Caco-2 (cell line): ENCODE measurements around the gene PGAP1. TPM values are rescaled to one million over a fixed set of nuclear protein-coding genes. Genes with fewer than 3 reads are reported as not detected.

Source experiments
- BruUV-seq: library from RNA; stranded (reverse); fragments of 400-500 nt; replicated peaks from 2 replicates; lab custom pipeline; 2021; lab: Mats Ljungman, UMichigan
- CTCF ChIA-PET: fragments of 300-600 bp; sonication (Branson Sonifier 250); formaldehyde crosslinking; loops from one replicate; lab custom pipeline; 2022; ENCODE audit warnings: antibody characterized with exemption; lab: Charles Lee
- POLR2A ChIA-PET: fragments of 300-600 bp; sonication (Branson Sonifier 250); formaldehyde crosslinking; loops from one replicate; lab custom pipeline; 2022; ENCODE audit warnings: antibody characterized with exemption; lab: Charles Lee
- DNase-seq, 2 experiments: peaks; one replicate each; pipeline versions ENCODE4 v3.0.0 to v3.0.0-alpha.2; 2020 to 2022
- H3K27me3 ChIP-seq: replicated peaks from 2 replicates; pipeline ENCODE4 v1.6.0; 2011; ENCODE audit warnings: low read length; ENCODE audit not compliant: control insufficient read depth, insufficient read depth
- H3K36me3 ChIP-seq: 2 replicates; pipeline ENCODE4 v1.5.1; 2011; ENCODE audit warnings: low read length; ENCODE audit not compliant: control insufficient read depth, insufficient read depth
- H3K4me1 ChIP-seq: fragments of 250-450 bp; sonication (Bioruptor Pico); 2 replicates; pipeline ENCODE4 v1.5.1; 2020; ENCODE audit warnings: mild to moderate bottlenecking
- H3K4me3 ChIP-seq: 2 replicates; pipeline ENCODE4 v1.5.1; 2011; ENCODE audit warnings: low read depth, mild to moderate bottlenecking, control low read depth, low read length
- H3K9me3 ChIP-seq: fragments of 250-450 bp; sonication (Bioruptor Pico); 2 replicates; pipeline ENCODE4 v1.5.1; 2020; ENCODE audit warnings: mild to moderate bottlenecking, moderate library complexity
- H3K27ac Mint-ChIP-seq: one replicate; pipeline ENCODE4 v1.8.0; 2022; ENCODE audit warnings: mixed read lengths; ENCODE audit not compliant: unreplicated experiment
- H3K27me3 Mint-ChIP-seq: one replicate; pipeline ENCODE4 v1.8.0; 2022; ENCODE audit warnings: mixed read lengths; ENCODE audit not compliant: insufficient read depth, unreplicated experiment
- H3K36me3 Mint-ChIP-seq: one replicate; pipeline ENCODE4 v1.8.0; 2022; ENCODE audit warnings: mild to moderate bottlenecking, mixed read lengths; ENCODE audit not compliant: insufficient read depth, unreplicated experiment
- H3K4me1 Mint-ChIP-seq: one replicate; pipeline ENCODE4 v1.8.0; 2022; ENCODE audit warnings: low read depth, mixed read lengths; ENCODE audit not compliant: unreplicated experiment
- H3K4me3 Mint-ChIP-seq: one replicate; pipeline ENCODE4 v1.8.0; 2022; ENCODE audit warnings: mild to moderate bottlenecking, moderate library complexity, mixed read lengths; ENCODE audit not compliant: unreplicated experiment
- H3K9me3 Mint-ChIP-seq: one replicate; pipeline ENCODE4 v1.8.0; 2022; ENCODE audit warnings: mixed read lengths; ENCODE audit not compliant: unreplicated experiment
- CTCF ChIP-seq, 2 experiments: fragments of 200-600 bp in 1 of 2; IDR thresholded peaks; 1 replicate in 1 of 2; 2 replicates in 1 of 2; pipeline versions ENCODE4 v1.5.1 to v1.8.0; 2011 to 2022; ENCODE audit warnings: antibody characterized with exemption in 1 of 2, control low read depth in 1 of 2, inconsistent platforms in 1 of 2, low read depth in 1 of 2, low read length in 1 of 2, mild to moderate bottlenecking in 1 of 2, moderate library complexity in 1 of 2; ENCODE audit not compliant: insufficient read depth in 1 of 2, severe bottlenecking in 1 of 2, unreplicated experiment in 1 of 2
- intact Hi-C: fragments of 100-400 bp; cut with micrococcal nuclease; formaldehyde crosslinking; loops from one replicate; pipeline ENCODE4 v1.10.0; 2022; ENCODE audit not compliant: unreplicated experiment
- total RNA-seq: library from RNA; stranded (reverse); gene quantifications from 2 replicates; pipeline ENCODE4 v1.2.3, GENCODE V29; 2022

The PGAP1 gene
- total RNA-seq, 1 experiment from 2014 or later = 6.4 TPM

- no peaks in the 10 kb centered on the region for H3K4me1 ChIP-seq
- intact Hi-C loops = no loop called here
- BruUV-seq = no TSS peak
- CTCF ChIA-PET = no interaction called here
- POLR2A ChIA-PET = no interaction called here
- H3K9me3 ChIP-seq = no peaks in the 10 kb centered on the region
- no peak for TF ChIP-seq CTCF (IDR thresholded peaks at IDR 0.05; ENCODE audit: insufficient read depth in 1 of 2, low read depth in 1 of 2, low read length in 1 of 2, severe bottlenecking in 1 of 2, unreplicated experiment in 1 of 2)
- H3K9me3 Mint-ChIP-seq = no peaks in the 10 kb centered on the region
- H3K36me3 Mint-ChIP-seq = no peaks in the 10 kb centered on the region
- H3K27me3 ChIP-seq = no peaks in the 10 kb centered on the region; the same call in 1 of the 2 replicates
- H3K4me3 Mint-ChIP-seq = no peak overlapping the region
- no peak overlapping the region for H3K4me3 ChIP-seq
- H3K27me3 Mint-ChIP-seq = no peaks in the 10 kb centered on the region
- no peaks in the 10 kb centered on the region for H3K4me1 Mint-ChIP-seq
- no peaks in the 10 kb centered on the region for H3K36me3 ChIP-seq
- no peak for DNase-seq
- no peak overlapping the region for H3K27ac Mint-ChIP-seq
Observed at GRCh38 chr2:196934672-196935071, 8.2 kb upstream of the PGAP1 start.

- Mint-ChIP-seq H3K9me3 (no peaks in the 10 kb centered on the region), H3K36me3 (peaks cover 13% of the 10 kb centered on the region), H3K4me3 (no peak overlapping the region), H3K27me3 (no peaks in the 10 kb centered on the region), H3K4me1 (peaks cover 7% of the 10 kb centered on the region), H3K27ac (no peak overlapping the region)
- ChIA-PET POLR2A (no interaction called here), CTCF (no interaction called here)
- no peak for TF ChIP-seq CTCF (IDR thresholded peaks at IDR 0.05; ENCODE audit: insufficient read depth in 1 of 2, low read depth in 1 of 2, low read length in 1 of 2, severe bottlenecking in 1 of 2, unreplicated experiment in 1 of 2)
- DNase-seq = no peak
- no peak overlapping the region for H3K4me3 ChIP-seq
- peaks cover 6% of the 10 kb centered on the region for H3K4me1 ChIP-seq
- H3K9me3 ChIP-seq = no peaks in the 10 kb centered on the region
- H3K27me3 ChIP-seq = no peaks in the 10 kb centered on the region; the same call in 1 of the 2 replicates
- BruUV-seq = no TSS peak
- H3K36me3 ChIP-seq = no peaks in the 10 kb centered on the region
- intact Hi-C loops = no loop called here
Observed at GRCh38 chr2:196931555-196931954, 5.0 kb upstream of the PGAP1 start.

GRCh38 chr2:196927376-196928225 is 1.1 kb upstream of the PGAP1 start:
- peaks cover 13% of the 10 kb centered on the region for H3K36me3 Mint-ChIP-seq
- CTCF ChIA-PET = no interaction called here
- peak in 1 of 2 experiments; percentile 26 for DNase-seq

More at GRCh38 chr2:196927376-196928225, 1.1 kb upstream of the PGAP1 start:
- H3K9me3 ChIP-seq = no peaks in the 10 kb centered on the region
- no peaks in the 10 kb centered on the region for H3K27me3 ChIP-seq
- no TSS peak for BruUV-seq
- H3K4me1 ChIP-seq = peaks cover 6% of the 10 kb centered on the region
- peak overlapping the region; percentile 77 for H3K27ac Mint-ChIP-seq
- TF ChIP-seq CTCF (IDR thresholded peaks at IDR 0.05; ENCODE audit: insufficient read depth in 1 of 2, low read depth in 1 of 2, low read length in 1 of 2, severe bottlenecking in 1 of 2, unreplicated experiment in 1 of 2) = no peak
- peaks cover 7% of the 10 kb centered on the region for H3K4me1 Mint-ChIP-seq
- H3K9me3 Mint-ChIP-seq = no peaks in the 10 kb centered on the region
- H3K4me3 ChIP-seq = peak overlapping the region; percentile 85
- H3K36me3 ChIP-seq = no peaks in the 10 kb centered on the region
- intact Hi-C loops = loop anchor here (10.0 kb wide), 1 partner anchor 293 kb away; the partner anchor contains the start of gene CCDC150
- H3K27me3 Mint-ChIP-seq = peaks cover 4% of the 10 kb centered on the region
- H3K4me3 Mint-ChIP-seq = peak overlapping the region; percentile 97
- POLR2A ChIA-PET = interaction anchor here (0.8 kb wide), 1 partner anchor 128 kb away, joined by 3 read pairs; the partner anchor contains the start of gene GTF3C3
